Measurements from ENCODE around the gene RAP2A. TPM values are rescaled to one million over a fixed set of nuclear protein-coding genes. Genes with fewer than 3 reads are reported as not detected.

RAP2A gene
- total RNA-seq, 1 experiment from 2014 or later: 42.9 TPM

- H3K27me3 ChIP-seq (replicated peaks): no peaks in the 10 kb centered on the region
Observed at GRCh38 chr13:97445522-97446187, 11.7 kb downstream of the RAP2A start.

GRCh38 chr13:97446448-97446847 lies 12.5 kb downstream of the RAP2A start:
- no peak for DNase-seq (ENCODE audit: low read depth in 1 of 2, low spot score in 2 of 2)
- H3K9me3 ChIP-seq (replicated peaks): no peaks in the 10 kb centered on the region
- H3K4me1 ChIP-seq (replicated peaks): no peaks in the 10 kb centered on the region
- no peaks in the 10 kb centered on the region for H3K27me3 ChIP-seq (replicated peaks)
- H3K27ac ChIP-seq: no peak overlapping the region
- H3K4me3 ChIP-seq: no peak overlapping the region
- peaks cover 13% of the 10 kb centered on the region for H3K36me3 ChIP-seq

More at GRCh38 chr13:97445522-97446187, 11.7 kb downstream of the RAP2A start:
- no peaks in the 10 kb centered on the region for H3K4me1 ChIP-seq (replicated peaks)
- peaks cover 7% of the 10 kb centered on the region; the same call in 1 of the 2 replicates for H3K36me3 ChIP-seq
- H3K9me3 ChIP-seq (replicated peaks): no peaks in the 10 kb centered on the region
- no peak overlapping the region for H3K27ac ChIP-seq
- no peak for DNase-seq (ENCODE audit: low read depth in 1 of 2, low spot score in 2 of 2)
- H3K4me3 ChIP-seq: no peak overlapping the region

DNA sequence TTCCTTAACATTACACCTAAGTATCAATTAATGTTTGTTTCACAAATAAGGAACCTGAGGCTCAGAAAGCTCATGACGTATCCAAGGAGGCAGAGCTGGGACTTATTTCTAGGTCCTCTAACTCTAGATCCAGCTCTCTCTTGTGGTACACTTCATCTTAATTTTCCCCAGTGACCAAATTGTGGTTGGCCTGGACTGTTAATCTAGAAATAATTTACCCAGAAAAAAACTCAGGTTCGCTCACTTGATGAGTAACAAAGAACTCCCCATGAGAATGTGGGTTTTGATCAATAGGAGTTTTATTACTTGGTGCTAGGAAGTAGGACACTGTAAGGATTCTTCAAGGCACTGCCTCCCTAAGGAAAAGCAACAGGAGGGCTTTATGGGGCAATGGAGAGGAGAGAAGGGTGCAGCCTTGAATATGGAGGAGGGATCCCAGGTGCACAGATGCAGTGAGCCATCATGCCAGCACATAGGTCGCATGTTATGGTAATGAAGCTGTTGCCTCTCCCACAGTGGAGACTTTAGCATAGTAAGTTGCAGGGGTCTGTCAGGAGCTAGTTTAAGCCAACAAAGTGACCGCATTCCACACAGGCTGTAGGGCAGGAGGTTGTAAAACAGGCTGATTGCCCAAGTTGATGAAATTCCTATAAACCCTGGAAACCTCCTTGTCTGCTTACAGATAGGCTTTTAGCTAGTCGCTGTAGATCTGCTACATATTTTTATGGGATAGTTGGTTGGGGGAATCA lies 14.7 kb downstream of the RAP2A start:
- H3K4me1 ChIP-seq (replicated peaks): no peaks in the 10 kb centered on the region
- no peak overlapping the region for H3K27ac ChIP-seq
- DNase-seq (ENCODE audit: low read depth in 1 of 2, low spot score in 2 of 2): no peak

DNA sequence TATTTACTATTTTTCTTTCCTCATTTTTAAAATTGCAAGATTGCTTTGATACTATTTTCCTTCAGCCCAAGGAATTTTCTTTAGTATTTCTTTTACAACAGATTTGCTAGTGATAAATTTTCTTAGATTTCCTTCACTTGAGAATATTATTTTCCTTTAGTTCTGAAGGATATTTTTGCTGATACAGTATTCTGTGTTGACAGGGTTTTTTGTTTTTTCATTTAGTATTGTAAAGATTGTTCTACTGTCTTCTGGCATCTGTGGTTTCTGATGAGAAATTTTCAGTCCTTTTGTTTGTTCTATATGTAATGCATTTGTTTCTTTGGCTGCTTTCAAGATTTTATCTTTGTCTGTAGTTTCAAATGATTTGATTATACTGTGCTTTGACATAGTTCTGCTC lies 20.7 kb downstream of the RAP2A start:
- H3K4me3 ChIP-seq: no peak overlapping the region
- H3K27me3 ChIP-seq (replicated peaks): no peaks in the 10 kb centered on the region
- DNase-seq (ENCODE audit: low read depth in 1 of 2, low spot score in 2 of 2): no peak
- H3K9me3 ChIP-seq (replicated peaks): no peaks in the 10 kb centered on the region
- H3K4me1 ChIP-seq (replicated peaks): no peaks in the 10 kb centered on the region
- H3K27ac ChIP-seq: no peak overlapping the region
- peaks cover 11% of the 10 kb centered on the region for H3K36me3 ChIP-seq

More for the DNA sequence above, 14.7 kb downstream of the RAP2A start:
- H3K36me3 ChIP-seq: peaks cover 17% of the 10 kb centered on the region
- no peaks in the 10 kb centered on the region for H3K27me3 ChIP-seq (replicated peaks)
- no peak overlapping the region for H3K4me3 ChIP-seq
- H3K9me3 ChIP-seq (replicated peaks): no peaks in the 10 kb centered on the region

GRCh38 chr13:97456047-97456446 lies 22.1 kb downstream of the RAP2A start:
- no peak for DNase-seq (ENCODE audit: low read depth in 1 of 2, low spot score in 2 of 2)
- peaks cover 8% of the 10 kb centered on the region for H3K36me3 ChIP-seq
- no peaks in the 10 kb centered on the region for H3K27me3 ChIP-seq (replicated peaks)
- H3K9me3 ChIP-seq (replicated peaks): no peaks in the 10 kb centered on the region
- H3K27ac ChIP-seq: no peak overlapping the region
- no peak overlapping the region for H3K4me3 ChIP-seq
- no peaks in the 10 kb centered on the region for H3K4me1 ChIP-seq (replicated peaks)

DNA sequence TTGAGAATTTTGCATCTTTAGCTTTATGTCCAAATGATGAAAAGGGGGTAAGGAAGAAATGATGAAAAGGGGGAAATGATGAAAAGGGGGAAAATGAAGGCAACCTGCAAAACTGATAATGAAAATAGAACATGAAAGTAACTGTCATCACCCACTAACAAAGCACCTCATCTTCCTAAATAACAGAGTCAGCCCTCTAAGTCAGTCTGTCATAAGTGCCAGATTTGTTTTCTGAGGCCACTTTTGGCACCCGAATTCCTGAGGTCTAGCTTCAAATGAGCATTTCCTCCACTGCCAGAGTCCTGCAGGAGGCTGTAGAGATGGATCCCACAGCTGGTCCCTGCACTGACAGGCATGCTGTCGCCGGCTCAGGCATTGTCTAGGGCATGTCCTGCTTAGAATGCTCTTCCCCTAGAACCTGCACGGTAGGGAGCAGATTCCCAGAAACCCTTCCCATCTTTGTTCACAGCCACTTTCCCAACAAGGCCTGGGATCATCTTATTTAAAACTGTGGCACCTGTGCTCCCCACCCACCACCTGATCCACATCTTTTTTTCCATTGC lies 25.3 kb downstream of the RAP2A start:
- peaks cover 3% of the 10 kb centered on the region for H3K4me1 ChIP-seq (replicated peaks)
- no peaks in the 10 kb centered on the region for H3K27me3 ChIP-seq (replicated peaks)
- no peak overlapping the region for H3K27ac ChIP-seq
- DNase-seq (ENCODE audit: low read depth in 1 of 2, low spot score in 2 of 2): no peak
- H3K36me3 ChIP-seq: peaks cover 5% of the 10 kb centered on the region
- no peak overlapping the region for H3K4me3 ChIP-seq
- H3K9me3 ChIP-seq (replicated peaks): no peaks in the 10 kb centered on the region

GRCh38 chr13:97460004-97460775 lies 26.2 kb downstream of the RAP2A start:
- no peak overlapping the region for H3K4me3 ChIP-seq
- H3K27ac ChIP-seq: no peak overlapping the region
- peaks cover 6% of the 10 kb centered on the region for H3K36me3 ChIP-seq
- peaks cover 9% of the 10 kb centered on the region for H3K4me1 ChIP-seq (replicated peaks)
- no peak for DNase-seq (ENCODE audit: low read depth in 1 of 2, low spot score in 2 of 2)
- H3K9me3 ChIP-seq (replicated peaks): no peaks in the 10 kb centered on the region
- H3K27me3 ChIP-seq (replicated peaks): no peaks in the 10 kb centered on the region

GRCh38 chr13:97460853-97461252 lies 26.9 kb downstream of the RAP2A start:
- Histone ChIP-seq H3K27ac (no peak overlapping the region), H3K4me1 (replicated peaks) (peaks cover 9% of the 10 kb centered on the region), H3K4me3 (no peak overlapping the region), H3K9me3 (replicated peaks) (no peaks in the 10 kb centered on the region), H3K36me3 (peaks cover 6% of the 10 kb centered on the region), H3K27me3 (replicated peaks) (no peaks in the 10 kb centered on the region)
- DNase-seq (ENCODE audit: low read depth in 1 of 2, low spot score in 2 of 2): no peak

DNA sequence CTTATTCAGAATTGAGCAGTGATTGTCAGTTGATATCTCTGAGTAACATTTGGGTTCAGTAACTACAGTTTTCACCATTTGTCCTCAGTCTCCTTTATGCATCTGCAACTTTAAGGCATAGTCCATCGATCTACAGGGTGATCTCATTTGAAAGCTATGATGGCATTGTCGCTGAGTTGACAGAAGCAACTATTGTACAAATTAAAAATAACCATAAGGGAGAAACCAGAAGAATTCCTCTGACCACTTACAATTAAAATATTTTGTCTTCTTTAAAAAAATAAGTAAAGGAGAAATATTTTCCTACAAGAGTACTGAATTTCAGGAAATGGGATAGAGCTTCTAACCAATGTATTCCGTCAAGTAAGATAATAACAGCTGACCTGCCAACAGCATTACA lies 30.6 kb downstream of the RAP2A start:
- H3K9me3 ChIP-seq (replicated peaks): no peaks in the 10 kb centered on the region
- no peak for DNase-seq (ENCODE audit: low read depth in 1 of 2, low spot score in 2 of 2)

GRCh38 chr13:97466722-97467121 lies 32.8 kb downstream of the RAP2A start:
- Histone ChIP-seq H3K4me3 (no peak overlapping the region), H3K4me1 (replicated peaks) (peaks cover 9% of the 10 kb centered on the region), H3K9me3 (replicated peaks) (no peaks in the 10 kb centered on the region), H3K27me3 (replicated peaks) (no peaks in the 10 kb centered on the region), H3K36me3 (peaks cover 6% of the 10 kb centered on the region), H3K27ac (no peak overlapping the region)
- no peak for DNase-seq (ENCODE audit: low read depth in 1 of 2, low spot score in 2 of 2)

More for the DNA sequence above, 30.6 kb downstream of the RAP2A start:
- Histone ChIP-seq H3K4me3 (no peak overlapping the region), H3K27me3 (replicated peaks) (no peaks in the 10 kb centered on the region), H3K4me1 (replicated peaks) (peaks cover 9% of the 10 kb centered on the region), H3K36me3 (peaks cover 6% of the 10 kb centered on the region), H3K27ac (no peak overlapping the region)

- no peaks in the 10 kb centered on the region for H3K27me3 ChIP-seq (replicated peaks)
- H3K36me3 ChIP-seq: peaks cover 6% of the 10 kb centered on the region
- no peak overlapping the region for H3K27ac ChIP-seq
- H3K4me3 ChIP-seq: no peak overlapping the region
- no peaks in the 10 kb centered on the region for H3K9me3 ChIP-seq (replicated peaks)
- peaks cover 9% of the 10 kb centered on the region for H3K4me1 ChIP-seq (replicated peaks)
- DNase-seq (ENCODE audit: low read depth in 1 of 2, low spot score in 2 of 2): no peak
Observed at GRCh38 chr13:97468331-97468730, 34.4 kb downstream of the RAP2A start.

DNA sequence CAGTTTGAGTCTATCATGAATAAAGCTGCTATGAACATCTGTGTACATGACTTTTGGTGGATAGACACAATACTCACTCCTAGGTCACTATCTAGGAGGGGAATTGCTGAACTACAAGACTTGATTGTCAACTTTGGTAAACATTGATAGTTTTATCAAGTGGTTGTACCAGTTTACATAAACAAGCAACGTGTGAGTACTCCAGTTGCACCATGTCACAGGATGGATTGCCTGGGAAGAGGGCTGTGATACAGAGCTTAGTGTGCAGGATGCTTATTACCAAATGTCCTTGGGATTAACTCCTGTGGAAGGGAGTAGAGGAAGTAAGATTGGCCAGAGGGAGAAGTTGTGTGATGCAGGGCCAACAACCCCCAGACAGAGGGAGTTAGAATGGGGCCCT lies 37.7 kb downstream of the RAP2A start:
- Histone ChIP-seq H3K27ac (no peak overlapping the region), H3K36me3 (no peaks in the 10 kb centered on the region), H3K9me3 (replicated peaks) (no peaks in the 10 kb centered on the region), H3K4me1 (replicated peaks) (0 out of 2 replicates have a peak, but pooled peaks cover 3% of the 10 kb centered on the region), H3K4me3 (no peak overlapping the region), H3K27me3 (replicated peaks) (no peaks in the 10 kb centered on the region)
- DNase-seq (ENCODE audit: low read depth in 1 of 2, low spot score in 2 of 2): no peak

- no peak for DNase-seq (ENCODE audit: low read depth in 1 of 2, low spot score in 2 of 2)
- no peak overlapping the region for H3K27ac ChIP-seq
Observed at GRCh38 chr13:97474349-97474980, 40.5 kb downstream of the RAP2A start.

More at GRCh38 chr13:97474349-97474980, 40.5 kb downstream of the RAP2A start:
- H3K36me3 ChIP-seq: no peaks in the 10 kb centered on the region
- H3K4me1 ChIP-seq (replicated peaks): peaks cover 4% of the 10 kb centered on the region
- no peaks in the 10 kb centered on the region for H3K27me3 ChIP-seq (replicated peaks)
- no peaks in the 10 kb centered on the region for H3K9me3 ChIP-seq (replicated peaks)
- H3K4me3 ChIP-seq: no peak overlapping the region

Measured in SJSA1 (cell line).